ENCODE measurements around the gene KIF2C. TPM values are rescaled to one million over a fixed set of nuclear protein-coding genes. Genes with fewer than 3 reads are reported as not detected.
"Not testable (repeated sequence)": the region's sequence is repeated elsewhere in the genome, so short reads cannot be mapped to it uniquely, and the experiment has no call there.

KIF2C gene
- total RNA-seq, 1 experiment from 2014 or later = 98.7 TPM

- H4K20me1 ChIP-seq (ENCODE audit: low read length) = no peaks in the 10 kb centered on the region
- no TSS peak for BruUV-seq (replicated peaks)
- no peak overlapping the region for H3K4me2 ChIP-seq (ENCODE audit: low read length)
- H3K4me1 ChIP-seq (ENCODE audit: insufficient read depth, low read length) = no peaks in the 10 kb centered on the region
- DNase-seq = no peak
- no peaks in the 10 kb centered on the region for H3K27me3 ChIP-seq (ENCODE audit: low read length)
- H3K9me3 ChIP-seq (ENCODE audit: low read length) = no peaks in the 10 kb centered on the region
- H3K4me3 ChIP-seq (ENCODE audit: low read length) = no peak overlapping the region
- ATAC-seq = no peak
- H2AFZ ChIP-seq (ENCODE audit: low read length) = no peak overlapping the region
- H3K9me2 ChIP-seq (replicated peaks; ENCODE audit: low read length) = no peaks in the 10 kb centered on the region
- H3K27ac ChIP-seq (ENCODE audit: low read length) = no peak overlapping the region
- POLR2A ChIA-PET (ENCODE audit: unreplicated experiment) = no interaction called here
- no peaks in the 10 kb centered on the region for H3F3A ChIP-seq (ENCODE audit: low read length, unreplicated experiment)
- no peaks in the 10 kb centered on the region for H3K79me2 ChIP-seq (ENCODE audit: low read length)
- intact Hi-C loops (cut with micrococcal nuclease) = no loop called here
- H3K36me3 ChIP-seq (ENCODE audit: low read depth, low read length) = peaks cover 73% of the 10 kb centered on the region
- TF ChIP-seq EZH2phosphoT487 (IDR thresholded peaks at IDR 0.05; ENCODE audit: borderline replicate concordance, low read length) (no peak), EZH2 (IDR thresholded peaks at IDR 0.05; ENCODE audit: low read length, unreplicated experiment) (no peak), CTCF (conservative IDR thresholded peaks at IDR 0.05; ENCODE audit: low read depth, low read length) (no peak)
- CTCF ChIA-PET = no interaction called here
- no peak overlapping the region for H3K9ac ChIP-seq (ENCODE audit: low read length)
These were observed 21.2 kb downstream of the KIF2C start for GRCh38 chr1:44760876-44761275.

- H3K4me3 ChIP-seq (ENCODE audit: low read length); H3K27ac ChIP-seq (ENCODE audit: low read length); ATAC-seq; H4K20me1 ChIP-seq (ENCODE audit: low read length); H3K4me1 ChIP-seq (ENCODE audit: insufficient read depth, low read length); H3K9ac ChIP-seq (ENCODE audit: low read length); H3K9me2 ChIP-seq (replicated peaks; ENCODE audit: low read length); H3F3A ChIP-seq (ENCODE audit: low read length, unreplicated experiment); H3K9me3 ChIP-seq (ENCODE audit: low read length); DNase-seq; H3K4me2 ChIP-seq (ENCODE audit: low read length); H3K27me3 ChIP-seq (ENCODE audit: low read length); intact Hi-C loops (cut with micrococcal nuclease); BruUV-seq (replicated peaks); H3K79me2 ChIP-seq (ENCODE audit: low read length); H2AFZ ChIP-seq (ENCODE audit: low read length); CTCF ChIA-PET: not testable (repeated sequence)
- peaks cover 41% of the 10 kb centered on the region for H3K36me3 ChIP-seq (ENCODE audit: low read depth, low read length)
- POLR2A ChIA-PET (ENCODE audit: unreplicated experiment) = interaction anchor here (0.6 kb wide), 1 partner anchor 578 kb away, joined by 6 read pairs; no protein-coding TSS in a partner anchor
These were observed 26.8 kb downstream of the KIF2C start for GRCh38 chr1:44766421-44766820.

GRCh38 chr1:44775078-44775929, 35.7 kb downstream of the KIF2C start, which contains the start of gene RPS8:
Gene RPS8, plus strand, starts transcription at chr1:44775540. Its CDS starts 57 bp downstream, at chr1:44775597.
- ChIA-PET POLR2A (ENCODE audit: unreplicated experiment) (interaction anchor here (0.6 to 1.6 kb wide), 4 partner anchors 25 to 1264 kb away, joined by 3 to 6 read pairs (median 3); partner anchors contain the start of gene PLK3), CTCF (interaction anchor here (0.5 kb wide), 1 partner anchor 34 kb away, joined by 8 read pairs; no protein-coding TSS in a partner anchor)
- H3K27me3 ChIP-seq (ENCODE audit: low read length) = no peaks in the 10 kb centered on the region
- peaks cover 15% of the 10 kb centered on the region for H3K4me1 ChIP-seq (ENCODE audit: insufficient read depth, low read length)
- no peaks in the 10 kb centered on the region for H3K9me3 ChIP-seq (ENCODE audit: low read length)
- H3K9me2 ChIP-seq (replicated peaks; ENCODE audit: low read length) = no peaks in the 10 kb centered on the region
- intact Hi-C loops (cut with micrococcal nuclease) = loop anchor here (2.0 kb wide), 1 partner anchor 45 kb away; the partner anchor contains the start of gene RNU5D-1
- H2AFZ ChIP-seq (ENCODE audit: low read length) = peak within 1 kb of the TSS; percentile 81
- H3K9ac ChIP-seq (ENCODE audit: low read length) = peak within 1 kb of the TSS; percentile 98
- peaks cover 46% of the 10 kb centered on the region for H3K79me2 ChIP-seq (ENCODE audit: low read length)
- H3F3A ChIP-seq (ENCODE audit: low read length, unreplicated experiment) = no peaks in the 10 kb centered on the region
- peak; percentile 83 for ATAC-seq
- H3K36me3 ChIP-seq (ENCODE audit: low read depth, low read length) = peaks cover 43% of the 10 kb centered on the region
- H3K27ac ChIP-seq (ENCODE audit: low read length) = peak within 1 kb of the TSS; percentile 63
- peak; percentile 95 for DNase-seq
- TSS peak; percentile 96 for BruUV-seq (replicated peaks)
- peak within 1 kb of the TSS; percentile 91 for H3K4me2 ChIP-seq (ENCODE audit: low read length)
- no peak for TF ChIP-seq EZH2 (IDR thresholded peaks at IDR 0.05; ENCODE audit: low read length, unreplicated experiment)
- H3K4me3 ChIP-seq (ENCODE audit: low read length) = peak within 1 kb of the TSS; percentile 89
- H4K20me1 ChIP-seq (ENCODE audit: low read length) = peaks cover 40% of the 10 kb centered on the region
